Retinal pigment epithelial cell (primary cell): ENCODE data around the gene SEMA5A.

Source experiments
- DNase-seq: peaks from one replicate; pipeline ENCODE4 v3.0.0-alpha.2; 2010; ENCODE audit warnings: low read depth
- H3K4me3 ChIP-seq: 2 replicates; pipeline ENCODE4 v1.5.1; 2011; ENCODE audit warnings: mild to moderate bottlenecking, low read length, control low read depth, moderate library complexity
- TF ChIP-seq, protein P1 (sequence below): conservative IDR thresholded peaks from 2 replicates; pipeline ENCODE4 v1.5.1; 2011; ENCODE audit warnings: low read depth, low read length, control low read depth, inconsistent platforms

SEMA5A gene

GRCh38 chr5:9118852-9119251 is 427.0 kb downstream of the SEMA5A start:
- H3K4me3 ChIP-seq, result no peak overlapping the region
- TF ChIP-seq, protein P1, sequence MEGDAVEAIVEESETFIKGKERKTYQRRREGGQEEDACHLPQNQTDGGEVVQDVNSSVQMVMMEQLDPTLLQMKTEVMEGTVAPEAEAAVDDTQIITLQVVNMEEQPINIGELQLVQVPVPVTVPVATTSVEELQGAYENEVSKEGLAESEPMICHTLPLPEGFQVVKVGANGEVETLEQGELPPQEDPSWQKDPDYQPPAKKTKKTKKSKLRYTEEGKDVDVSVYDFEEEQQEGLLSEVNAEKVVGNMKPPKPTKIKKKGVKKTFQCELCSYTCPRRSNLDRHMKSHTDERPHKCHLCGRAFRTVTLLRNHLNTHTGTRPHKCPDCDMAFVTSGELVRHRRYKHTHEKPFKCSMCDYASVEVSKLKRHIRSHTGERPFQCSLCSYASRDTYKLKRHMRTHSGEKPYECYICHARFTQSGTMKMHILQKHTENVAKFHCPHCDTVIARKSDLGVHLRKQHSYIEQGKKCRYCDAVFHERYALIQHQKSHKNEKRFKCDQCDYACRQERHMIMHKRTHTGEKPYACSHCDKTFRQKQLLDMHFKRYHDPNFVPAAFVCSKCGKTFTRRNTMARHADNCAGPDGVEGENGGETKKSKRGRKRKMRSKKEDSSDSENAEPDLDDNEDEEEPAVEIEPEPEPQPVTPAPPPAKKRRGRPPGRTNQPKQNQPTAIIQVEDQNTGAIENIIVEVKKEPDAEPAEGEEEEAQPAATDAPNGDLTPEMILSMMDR, result no peak
- DNase-seq, result no peak

DNA sequence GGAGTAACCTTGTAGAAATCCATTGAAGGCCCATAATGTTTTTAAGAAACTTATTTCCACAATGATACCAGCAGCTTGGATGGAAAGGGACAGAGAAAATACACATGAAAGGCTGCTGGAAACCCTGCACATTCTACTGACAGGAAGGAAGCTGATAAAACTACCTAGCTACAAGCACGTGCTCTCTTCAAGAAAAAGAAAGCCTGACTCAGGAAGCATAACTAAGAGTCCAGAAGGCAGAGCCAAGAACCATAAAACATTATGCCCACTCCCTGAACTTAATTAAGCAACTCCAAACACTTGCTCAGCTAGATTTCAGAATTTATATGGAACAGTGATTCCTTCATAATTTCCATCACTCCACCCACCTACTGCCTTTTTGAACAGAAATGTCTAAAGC is 430.8 kb downstream of the SEMA5A start:
- TF ChIP-seq, protein P1, result no peak

GRCh38 chr5:9112520-9113291 is 433.2 kb downstream of the SEMA5A start:
- TF ChIP-seq, protein P1, result no peak
- no peak for DNase-seq
- no peak overlapping the region for H3K4me3 ChIP-seq

More for the DNA sequence above, 430.8 kb downstream of the SEMA5A start:
- no peak for DNase-seq
- no peak overlapping the region for H3K4me3 ChIP-seq

GRCh38 chr5:9108162-9108561 is 437.7 kb downstream of the SEMA5A start:
- H3K4me3 ChIP-seq, result no peak overlapping the region
- TF ChIP-seq, protein P1, result no peak
- DNase-seq, result no peak

DNA sequence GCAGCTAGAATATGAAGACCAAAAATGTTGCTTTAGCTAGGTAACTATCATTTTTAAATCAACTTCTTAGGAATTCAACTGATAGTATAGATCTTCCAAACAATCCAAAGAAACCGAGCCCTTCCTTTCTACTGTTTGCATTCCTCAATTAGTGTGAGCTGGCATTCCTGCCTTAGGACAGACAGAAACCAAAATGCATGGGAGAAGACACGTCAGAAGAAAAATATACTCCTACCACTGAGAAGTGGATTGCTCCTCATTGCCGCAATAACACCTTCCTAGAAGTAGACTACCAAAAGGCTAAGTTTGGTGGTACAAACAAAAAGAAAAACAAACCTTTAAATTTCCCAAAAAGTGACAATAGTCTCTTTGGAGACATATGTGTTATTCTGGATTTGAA is 440.0 kb downstream of the SEMA5A start:
- TF ChIP-seq, protein P1, result no peak
- no peak for DNase-seq
- no peak overlapping the region for H3K4me3 ChIP-seq

- H3K4me3 ChIP-seq, result no peak overlapping the region
- DNase-seq, result no peak
- TF ChIP-seq, protein P1, result no peak
Measured at GRCh38 chr5:9104571-9105339, 441.1 kb downstream of the SEMA5A start.
